ENCODE data around the gene EML5. TPM values are rescaled to one million over a fixed set of nuclear protein-coding genes. Genes with fewer than 3 reads are reported as not detected.

The EML5 gene
- total and polyA plus RNA-seq, 9 donors = 5.7 to 86.5 (median 29.5) TPM

DNA sequence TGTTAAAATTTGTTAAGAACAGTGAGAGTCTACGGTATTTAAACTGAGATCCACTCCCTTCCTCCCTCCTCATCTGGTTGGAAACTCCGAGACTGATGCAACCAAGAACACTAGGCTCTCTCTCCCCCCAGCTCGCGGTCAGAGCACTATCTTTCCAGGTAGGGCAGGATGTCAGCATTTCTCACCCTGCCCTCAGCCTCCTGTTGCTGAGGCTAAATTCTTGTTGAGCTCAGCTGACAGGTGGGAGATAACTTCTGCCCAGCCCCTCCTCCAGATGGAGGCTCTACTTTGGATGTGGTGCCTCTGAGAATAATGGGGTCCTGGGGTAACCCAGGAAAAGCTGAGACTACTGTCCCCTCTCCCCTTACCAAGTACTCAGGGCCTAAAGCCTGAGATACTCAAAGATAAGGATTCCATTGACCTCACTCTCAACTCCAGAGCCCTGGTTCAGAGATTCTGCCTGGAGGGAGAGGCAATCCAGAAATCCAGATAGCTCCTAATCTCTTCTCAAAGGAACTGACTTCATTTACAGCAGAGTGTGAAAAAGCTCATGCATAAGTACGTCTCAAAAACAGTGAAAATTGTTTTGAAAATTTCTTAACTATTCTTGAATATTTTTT, 110.1 kb downstream of the EML5 start:
- WGBS, 3 donors = 63 to 81% (median 66%) methylated on average over 5 of the region's 5 CpGs

DNA sequence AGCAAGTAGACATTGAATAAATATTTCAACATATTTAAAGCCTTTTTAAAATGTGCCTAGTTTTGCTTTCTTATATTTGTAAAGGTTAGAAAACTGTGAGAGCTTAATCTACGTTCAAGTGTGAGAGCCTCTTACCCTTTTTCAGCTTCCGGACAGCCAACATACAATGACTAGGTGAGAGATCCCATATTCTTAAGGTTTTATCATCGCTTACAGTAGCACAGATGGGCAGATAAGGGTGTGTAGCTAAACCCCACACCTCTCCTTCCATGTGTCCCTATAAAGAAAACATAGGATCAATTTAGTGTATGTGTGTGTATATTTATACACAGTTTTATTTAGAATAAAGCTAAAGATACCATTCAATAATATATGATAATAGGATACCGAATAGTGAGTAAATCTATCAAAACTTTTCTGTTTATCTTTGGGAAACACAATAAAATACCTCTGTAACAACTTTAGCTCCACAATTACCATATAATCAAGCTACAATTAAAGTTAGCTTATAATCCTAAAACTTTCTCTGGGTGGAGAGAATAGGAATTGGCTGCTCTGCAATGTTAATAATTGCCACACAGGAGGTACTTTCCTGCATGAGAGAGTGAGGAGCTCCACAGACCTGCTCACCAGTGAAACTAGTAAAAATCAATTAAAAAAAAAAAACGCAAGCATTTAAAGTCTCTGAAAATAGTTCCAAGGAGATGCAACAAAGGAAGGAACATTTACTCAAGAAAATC, 110.8 kb downstream of the EML5 start:
- peaks cover 3% of the 10 kb centered on the region for H3K36me3 ChIP-seq
- H3K9me3 ChIP-seq = no peaks in the 10 kb centered on the region
- 85 to 90% (median 86%) methylated on average over 5 of the region's 5 CpGs for WGBS, 3 donors
- no peak overlapping the region for H3K4me3 ChIP-seq
- H3K27me3 ChIP-seq = no peaks in the 10 kb centered on the region
- no peak for TF ChIP-seq POLR2A (IDR thresholded peaks at IDR 0.05)
- TF ChIP-seq EP300 (IDR thresholded peaks at IDR 0.05) = no peak
- TF ChIP-seq, protein P1, sequence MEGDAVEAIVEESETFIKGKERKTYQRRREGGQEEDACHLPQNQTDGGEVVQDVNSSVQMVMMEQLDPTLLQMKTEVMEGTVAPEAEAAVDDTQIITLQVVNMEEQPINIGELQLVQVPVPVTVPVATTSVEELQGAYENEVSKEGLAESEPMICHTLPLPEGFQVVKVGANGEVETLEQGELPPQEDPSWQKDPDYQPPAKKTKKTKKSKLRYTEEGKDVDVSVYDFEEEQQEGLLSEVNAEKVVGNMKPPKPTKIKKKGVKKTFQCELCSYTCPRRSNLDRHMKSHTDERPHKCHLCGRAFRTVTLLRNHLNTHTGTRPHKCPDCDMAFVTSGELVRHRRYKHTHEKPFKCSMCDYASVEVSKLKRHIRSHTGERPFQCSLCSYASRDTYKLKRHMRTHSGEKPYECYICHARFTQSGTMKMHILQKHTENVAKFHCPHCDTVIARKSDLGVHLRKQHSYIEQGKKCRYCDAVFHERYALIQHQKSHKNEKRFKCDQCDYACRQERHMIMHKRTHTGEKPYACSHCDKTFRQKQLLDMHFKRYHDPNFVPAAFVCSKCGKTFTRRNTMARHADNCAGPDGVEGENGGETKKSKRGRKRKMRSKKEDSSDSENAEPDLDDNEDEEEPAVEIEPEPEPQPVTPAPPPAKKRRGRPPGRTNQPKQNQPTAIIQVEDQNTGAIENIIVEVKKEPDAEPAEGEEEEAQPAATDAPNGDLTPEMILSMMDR (IDR thresholded peaks at IDR 0.05) = no peak
- DNase-seq = no peak
- H3K4me1 ChIP-seq (ENCODE audit: insufficient read depth) = no peaks in the 10 kb centered on the region
- no peak overlapping the region for H3K27ac ChIP-seq
- intact Hi-C loops (cut with DNase I) = no loop called here

More for the DNA sequence above, 110.1 kb downstream of the EML5 start:
- no peaks in the 10 kb centered on the region for H3K9me3 ChIP-seq
- intact Hi-C loops (cut with DNase I) = no loop called here
- no peak for DNase-seq
- no peak for TF ChIP-seq EP300 (IDR thresholded peaks at IDR 0.05)
- no peak for TF ChIP-seq POLR2A (IDR thresholded peaks at IDR 0.05)
- TF ChIP-seq, protein P1 (IDR thresholded peaks at IDR 0.05) = no peak
- H3K27ac ChIP-seq = no peak overlapping the region
- H3K27me3 ChIP-seq = no peaks in the 10 kb centered on the region
- H3K36me3 ChIP-seq = peaks cover 3% of the 10 kb centered on the region
- no peaks in the 10 kb centered on the region for H3K4me1 ChIP-seq (ENCODE audit: insufficient read depth)
- no peak overlapping the region for H3K4me3 ChIP-seq

DNA sequence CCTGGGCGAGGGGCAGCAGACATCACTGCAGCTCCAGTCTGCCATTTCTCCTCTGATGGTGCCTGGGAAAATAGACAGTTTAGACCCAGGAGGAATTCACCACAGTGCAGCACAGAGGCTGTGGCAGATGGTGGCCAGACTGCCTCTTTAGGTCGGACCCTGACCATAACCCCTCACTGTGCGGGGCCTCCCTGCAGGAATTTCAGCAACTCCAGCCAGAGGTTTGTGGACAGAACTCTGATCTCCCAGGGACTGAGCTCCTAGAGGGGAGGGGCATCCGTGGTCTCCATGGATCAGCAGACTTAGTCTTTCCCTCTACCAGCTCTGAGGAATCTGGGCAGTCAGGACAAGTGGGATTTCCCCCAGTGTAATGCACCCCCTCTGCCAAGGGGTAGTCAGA, 123.4 kb downstream of the EML5 start:
- no peak overlapping the region for H3K4me3 ChIP-seq
- H3K4me1 ChIP-seq (ENCODE audit: insufficient read depth) = no peaks in the 10 kb centered on the region
- H3K27ac ChIP-seq = no peak overlapping the region
- intact Hi-C loops (cut with DNase I) = loop anchor here in 2 of 4 donors (5.0 to 10.0 kb wide), 2 partner anchors 198 to 355 kb away; no protein-coding TSS in a partner anchor
- TF ChIP-seq EP300 (IDR thresholded peaks at IDR 0.05) = no peak
- no peaks in the 10 kb centered on the region for H3K36me3 ChIP-seq
- DNase-seq = no peak
- no peaks in the 10 kb centered on the region for H3K9me3 ChIP-seq
- no peaks in the 10 kb centered on the region for H3K27me3 ChIP-seq
- 88 to 90% (median 88%) methylated on average over 4 of the region's 4 CpGs for WGBS, 3 donors

DNA sequence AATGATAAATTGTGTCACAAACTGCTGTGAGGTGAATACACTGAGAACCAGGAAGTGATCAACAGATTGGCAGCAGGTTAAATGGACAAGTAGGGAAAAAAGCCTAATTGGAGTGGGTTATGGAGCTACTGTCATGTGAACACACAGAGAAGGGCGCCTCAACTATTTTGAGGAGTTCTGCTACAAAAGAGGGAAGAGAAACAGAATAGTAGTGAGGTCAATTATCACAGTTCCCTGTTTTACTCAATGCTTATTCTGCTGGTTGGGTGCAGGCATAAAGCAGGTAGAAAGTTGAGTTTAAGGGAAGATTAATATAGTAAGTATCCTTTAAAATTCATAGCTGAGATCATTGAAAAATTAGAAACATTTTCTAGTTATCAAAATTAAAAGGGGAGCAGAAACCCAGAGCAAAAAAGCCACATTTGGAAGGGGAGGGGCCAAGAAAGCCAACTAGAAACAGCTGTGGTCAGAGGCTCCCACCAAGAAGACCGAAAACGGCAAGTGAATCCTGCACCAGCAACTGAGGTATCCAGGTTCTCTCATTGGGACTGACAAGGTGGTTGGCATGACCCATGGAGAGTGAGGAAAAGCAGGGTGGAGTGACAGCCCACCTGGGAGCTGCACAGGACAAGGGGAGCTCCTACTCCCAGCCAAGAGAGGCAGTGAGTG, 124.2 kb downstream of the EML5 start:
- intact Hi-C loops (cut with DNase I) = loop anchor here in 2 of 4 donors (5.0 to 10.0 kb wide), 2 partner anchors 199 to 356 kb away; no protein-coding TSS in a partner anchor
- Histone ChIP-seq H3K27ac (no peak overlapping the region), H3K9me3 (no peaks in the 10 kb centered on the region), H3K4me1 (ENCODE audit: insufficient read depth) (no peaks in the 10 kb centered on the region), H3K36me3 (no peaks in the 10 kb centered on the region), H3K4me3 (no peak overlapping the region), H3K27me3 (no peaks in the 10 kb centered on the region)
- 80 to 87% (median 81%) methylated on average over 3 of the region's 3 CpGs for WGBS, 3 donors
- no peak for TF ChIP-seq EP300 (IDR thresholded peaks at IDR 0.05)
- TF ChIP-seq POLR2A (IDR thresholded peaks at IDR 0.05) = no peak
- TF ChIP-seq, protein P1 (IDR thresholded peaks at IDR 0.05) = no peak
- no peak for DNase-seq
